Mucosa of descending colon (tissue), 3 donors: ENCODE results near the gene SLC10A7. TPM values are rescaled to one million over a fixed set of nuclear protein-coding genes. Genes with fewer than 3 reads are reported as not detected.

ENCODE experiments used
- ATAC-seq: fragments of 200-7000 bp; cut with Tn5 transposase; one replicate; pipeline ENCODE4 v1.9.1; 2020; ENCODE audit warnings: mild to moderate bottlenecking, moderate library complexity
- DNase-seq, 3 donors: peaks; one replicate each; pipeline ENCODE4 v3.0.0-alpha.2; 2020
- H3K36me3 ChIP-seq: fragments of 200-600 bp; one replicate; pipeline ENCODE4 v1.8.0; 2021; ENCODE audit warnings: low read depth, mild to moderate bottlenecking
- H3K4me1 ChIP-seq: fragments of 200-600 bp; one replicate; pipeline ENCODE4 v1.8.0; 2021; ENCODE audit warnings: low read depth, mild to moderate bottlenecking
- H3K4me3 ChIP-seq: fragments of 200-600 bp; one replicate; pipeline ENCODE4 v1.8.0; 2021; ENCODE audit warnings: mild to moderate bottlenecking
- H3K9me3 ChIP-seq: fragments of 200-600 bp; one replicate; pipeline ENCODE4 v1.8.0; 2021; ENCODE audit warnings: mild to moderate bottlenecking
- intact Hi-C, 2 donors: fragments of 100-400 bp; cut with DNase I in 1 of 2; cut with micrococcal nuclease in 1 of 2; formaldehyde crosslinking; loops; one replicate each; pipeline versions ENCODE4 v1.11.0 to v1.11.1; 2022; cut with DNase I, micrococcal nuclease
- total RNA-seq, 3 donors: library from RNA; stranded (reverse); fragmentation: NEBNext Ultra II Directional in 2 of 3; extraction: Animal tissue kit (Norgen Biotek cat#: 25700) in 2 of 3; gene quantifications; one replicate each; pipeline versions ENCODE4 v1.2.1 to v1.2.4, GENCODE V29; 2021 to 2023
- TF ChIP-seq, protein P1 (sequence below): fragments of 200-600 bp; IDR thresholded peaks from one replicate; pipeline ENCODE4 v1.8.0; 2022; ENCODE audit warnings: antibody characterized with exemption, mild to moderate bottlenecking
- donor health status: DM: no; HTN: no; CAD: no; lungs with moderate emphysema.
- donor health status: DM: no; HTN: no; CAD: no.
- donor health status: DM: no; HTN: yes; CAD: no.

The SLC10A7 gene
- total RNA-seq, 3 donors from 2014 or later = 10.8 to 18.4 (median 18.1) TPM

DNA sequence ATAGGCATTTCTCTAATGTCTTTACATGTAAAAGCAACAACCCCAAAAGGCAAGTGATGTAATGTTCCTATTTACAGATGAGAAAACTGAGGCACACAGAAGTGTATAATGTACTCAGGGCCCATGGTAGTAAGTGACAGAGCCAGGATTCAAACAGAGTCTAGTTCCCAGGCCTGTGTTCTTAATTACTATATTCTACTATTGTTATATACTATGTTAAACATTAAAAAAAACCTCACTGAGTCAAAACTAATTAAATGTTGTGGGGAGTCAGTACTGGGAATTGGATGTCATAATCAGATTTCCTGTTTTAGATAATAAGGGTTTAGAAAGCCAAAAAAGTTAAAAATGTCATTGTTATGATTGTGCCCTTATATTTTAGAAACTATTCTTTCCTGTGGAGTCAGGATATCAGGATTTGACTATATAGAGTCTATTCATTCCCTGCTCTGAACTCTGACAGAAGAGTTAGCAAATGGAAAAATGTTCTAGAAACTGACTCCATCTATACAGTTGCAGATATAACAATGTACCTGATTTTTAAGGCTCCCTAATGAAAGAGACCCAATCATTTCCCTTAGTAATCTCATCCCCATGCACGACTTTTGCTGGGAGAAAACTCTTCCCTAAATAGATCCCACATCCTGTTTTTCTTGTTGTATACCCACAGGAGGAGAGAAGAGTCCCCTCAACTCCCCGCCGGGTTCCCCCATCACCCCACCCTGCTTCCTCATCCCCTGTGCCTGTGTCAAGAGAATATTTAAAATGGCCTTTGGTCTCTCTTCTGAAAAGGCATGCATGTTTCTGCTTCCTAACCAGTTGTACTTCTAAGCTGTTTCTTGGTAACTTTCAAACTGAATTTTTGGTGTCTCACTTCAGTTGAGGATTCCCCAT lies 237.7 kb downstream of the SLC10A7 start:
- TF ChIP-seq, protein P1, sequence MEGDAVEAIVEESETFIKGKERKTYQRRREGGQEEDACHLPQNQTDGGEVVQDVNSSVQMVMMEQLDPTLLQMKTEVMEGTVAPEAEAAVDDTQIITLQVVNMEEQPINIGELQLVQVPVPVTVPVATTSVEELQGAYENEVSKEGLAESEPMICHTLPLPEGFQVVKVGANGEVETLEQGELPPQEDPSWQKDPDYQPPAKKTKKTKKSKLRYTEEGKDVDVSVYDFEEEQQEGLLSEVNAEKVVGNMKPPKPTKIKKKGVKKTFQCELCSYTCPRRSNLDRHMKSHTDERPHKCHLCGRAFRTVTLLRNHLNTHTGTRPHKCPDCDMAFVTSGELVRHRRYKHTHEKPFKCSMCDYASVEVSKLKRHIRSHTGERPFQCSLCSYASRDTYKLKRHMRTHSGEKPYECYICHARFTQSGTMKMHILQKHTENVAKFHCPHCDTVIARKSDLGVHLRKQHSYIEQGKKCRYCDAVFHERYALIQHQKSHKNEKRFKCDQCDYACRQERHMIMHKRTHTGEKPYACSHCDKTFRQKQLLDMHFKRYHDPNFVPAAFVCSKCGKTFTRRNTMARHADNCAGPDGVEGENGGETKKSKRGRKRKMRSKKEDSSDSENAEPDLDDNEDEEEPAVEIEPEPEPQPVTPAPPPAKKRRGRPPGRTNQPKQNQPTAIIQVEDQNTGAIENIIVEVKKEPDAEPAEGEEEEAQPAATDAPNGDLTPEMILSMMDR = no peak
- intact Hi-C loops = no loop called here
- Histone ChIP-seq H3K36me3 (no peaks in the 10 kb centered on the region), H3K9me3 (no peaks in the 10 kb centered on the region), H3K4me1 (no peaks in the 10 kb centered on the region), H3K4me3 (no peak overlapping the region)
- DNase-seq (no peak), ATAC-seq (no peak)

DNA sequence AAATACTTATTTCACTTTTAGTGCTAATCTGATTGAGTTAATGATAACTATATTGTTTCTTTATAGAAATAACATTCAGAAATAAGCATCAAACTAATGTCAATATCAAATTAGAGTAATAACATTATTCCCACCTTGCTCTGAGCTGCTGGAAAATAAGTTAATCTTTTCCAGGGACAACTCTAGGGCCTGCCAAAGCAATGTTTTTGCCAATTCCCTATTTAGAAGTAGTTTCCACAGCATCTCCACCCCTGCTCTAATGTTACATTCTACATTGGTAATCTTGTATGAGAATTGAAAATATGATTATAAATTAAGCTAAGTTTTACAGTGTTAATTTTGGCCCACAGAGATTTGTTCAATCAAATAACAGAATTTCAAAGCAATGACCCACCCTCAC lies 239.1 kb downstream of the SLC10A7 start:
- no peak for ATAC-seq
- TF ChIP-seq, protein P1 = no peak
- H3K36me3 ChIP-seq = no peaks in the 10 kb centered on the region
- no peak overlapping the region for H3K4me3 ChIP-seq
- H3K4me1 ChIP-seq = no peaks in the 10 kb centered on the region
- intact Hi-C loops = no loop called here
- no peak for DNase-seq
- no peaks in the 10 kb centered on the region for H3K9me3 ChIP-seq

DNA sequence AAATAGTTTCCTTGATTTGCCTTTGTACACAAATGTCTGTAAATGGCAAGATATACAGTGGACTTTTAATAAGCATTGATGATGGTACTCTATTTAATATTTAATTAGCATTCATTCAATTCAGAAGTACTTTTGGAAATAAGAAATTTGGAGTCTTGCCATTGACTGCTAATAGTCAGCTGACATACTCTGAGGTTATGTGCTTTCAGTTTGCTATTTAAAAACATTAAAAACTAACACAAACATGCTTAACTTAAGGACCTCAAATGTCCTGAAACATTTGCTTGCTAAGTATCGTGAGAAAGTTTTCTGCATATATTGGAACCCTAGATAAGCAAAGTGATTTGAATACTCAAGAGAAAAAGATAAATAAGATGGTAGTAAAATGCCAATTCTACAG lies 242.8 kb downstream of the SLC10A7 start:
- intact Hi-C loops = no loop called here

DNA sequence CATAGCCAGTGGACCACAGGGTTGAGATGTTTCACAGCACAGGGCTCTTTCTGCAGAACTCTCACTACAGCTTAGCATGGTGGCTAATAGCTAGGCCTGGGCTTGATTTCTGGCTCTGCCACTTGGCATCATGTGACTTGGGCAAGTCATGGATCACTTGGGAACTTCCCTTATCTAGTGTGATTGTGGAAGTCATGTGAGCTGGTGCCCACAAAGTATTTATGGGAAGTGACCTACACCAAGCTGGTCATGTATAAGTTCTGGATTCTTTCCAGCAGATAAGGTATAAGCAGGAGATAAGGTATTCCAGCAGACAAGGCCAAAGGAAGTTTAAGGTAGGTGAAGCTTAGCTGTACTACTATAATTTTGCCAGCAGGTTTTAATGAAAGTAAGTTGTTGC lies 246.4 kb downstream of the SLC10A7 start:
- H3K9me3 ChIP-seq = no peaks in the 10 kb centered on the region
- H3K36me3 ChIP-seq = no peaks in the 10 kb centered on the region
- TF ChIP-seq, protein P1 = no peak
- intact Hi-C loops = no loop called here
- H3K4me3 ChIP-seq = no peak overlapping the region
- no peaks in the 10 kb centered on the region for H3K4me1 ChIP-seq
- ATAC-seq (peak; percentile 84), DNase-seq (peak in 1 of 3 donors; percentile 12)

More for the DNA sequence above, 242.8 kb downstream of the SLC10A7 start:
- Histone ChIP-seq H3K4me1 (no peaks in the 10 kb centered on the region), H3K9me3 (no peaks in the 10 kb centered on the region), H3K4me3 (no peak overlapping the region), H3K36me3 (no peaks in the 10 kb centered on the region)
- TF ChIP-seq, protein P1 = no peak
- no peak for DNase-seq
- no peak for ATAC-seq

DNA sequence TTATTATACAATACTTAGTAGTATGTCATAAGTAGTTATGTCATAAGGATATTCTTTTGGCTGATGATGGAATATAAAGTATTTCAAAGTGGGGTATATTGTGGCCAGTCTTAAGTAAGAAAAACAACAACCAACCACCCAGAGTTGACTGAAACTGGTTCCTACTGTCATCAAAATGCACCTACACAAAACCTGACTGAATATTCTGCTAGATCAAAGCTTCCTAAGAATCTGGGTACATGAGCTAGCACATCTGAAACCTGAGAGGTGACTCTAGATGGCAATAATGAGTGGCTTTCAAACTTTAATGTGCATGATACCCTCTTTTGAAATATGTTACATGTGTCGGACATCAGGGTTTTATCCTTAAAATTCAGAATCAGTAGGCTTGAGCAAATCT lies 247.0 kb downstream of the SLC10A7 start:
- intact Hi-C loops = no loop called here

More for the DNA sequence above, 247.0 kb downstream of the SLC10A7 start:
- TF ChIP-seq, protein P1 = no peak
- Histone ChIP-seq H3K4me3 (no peak overlapping the region), H3K9me3 (no peaks in the 10 kb centered on the region), H3K4me1 (no peaks in the 10 kb centered on the region), H3K36me3 (no peaks in the 10 kb centered on the region)
- DNase-seq = no peak
- no peak for ATAC-seq
